ENCODE data around the gene NTMT2. TPM values are rescaled to one million over a fixed set of nuclear protein-coding genes. Genes with fewer than 3 reads are reported as not detected.

NTMT2 gene
- polyA plus RNA-seq, 1 donor from 2014 or later, result 0.27 TPM

DNA sequence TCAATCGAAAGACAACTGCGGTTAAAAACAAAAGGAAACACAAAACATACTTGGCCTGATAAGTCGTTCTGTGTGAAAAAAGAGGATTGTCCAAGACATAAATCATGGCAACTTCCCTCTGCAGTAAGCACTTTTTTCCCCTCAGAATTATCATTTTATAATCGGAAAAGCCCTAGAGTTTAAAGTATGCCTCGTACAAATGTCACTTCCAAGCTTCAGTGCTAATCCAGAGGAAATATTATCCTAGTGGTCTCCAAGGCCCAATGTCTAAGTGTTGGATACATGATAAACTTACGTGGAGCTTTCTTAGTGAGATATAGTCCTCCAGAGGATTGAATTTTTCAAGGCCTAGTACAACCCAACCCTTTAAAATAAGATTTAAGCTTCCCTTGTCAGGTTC lies 11.2 kb upstream of the NTMT2 start:
- no peaks in the 10 kb centered on the region for H3K9me3 ChIP-seq (ENCODE audit: low read length)
- H3K9me2 ChIP-seq (ENCODE audit: insufficient read depth, low read length), result no peaks in the 10 kb centered on the region
- no peak overlapping the region for H3K4me3 ChIP-seq (ENCODE audit: low read length)
- no peak overlapping the region for H2AFZ ChIP-seq (ENCODE audit: low read depth, low read length)
- H4K20me1 ChIP-seq (ENCODE audit: insufficient read depth), result no peaks in the 10 kb centered on the region
- H3K9ac ChIP-seq (ENCODE audit: low read length), result no peak overlapping the region
- H3K79me2 ChIP-seq (replicated peaks; ENCODE audit: insufficient read depth, low read length), result no peaks in the 10 kb centered on the region
- TF ChIP-seq EZH2 (IDR thresholded peaks at IDR 0.05; ENCODE audit: borderline replicate concordance, insufficient read depth, low read length, poor library complexity, severe bottlenecking), result no peak
- TF ChIP-seq MXI1 (conservative IDR thresholded peaks at IDR 0.05; ENCODE audit: poor library complexity, severe bottlenecking), result no peak
- TF ChIP-seq, protein P1, sequence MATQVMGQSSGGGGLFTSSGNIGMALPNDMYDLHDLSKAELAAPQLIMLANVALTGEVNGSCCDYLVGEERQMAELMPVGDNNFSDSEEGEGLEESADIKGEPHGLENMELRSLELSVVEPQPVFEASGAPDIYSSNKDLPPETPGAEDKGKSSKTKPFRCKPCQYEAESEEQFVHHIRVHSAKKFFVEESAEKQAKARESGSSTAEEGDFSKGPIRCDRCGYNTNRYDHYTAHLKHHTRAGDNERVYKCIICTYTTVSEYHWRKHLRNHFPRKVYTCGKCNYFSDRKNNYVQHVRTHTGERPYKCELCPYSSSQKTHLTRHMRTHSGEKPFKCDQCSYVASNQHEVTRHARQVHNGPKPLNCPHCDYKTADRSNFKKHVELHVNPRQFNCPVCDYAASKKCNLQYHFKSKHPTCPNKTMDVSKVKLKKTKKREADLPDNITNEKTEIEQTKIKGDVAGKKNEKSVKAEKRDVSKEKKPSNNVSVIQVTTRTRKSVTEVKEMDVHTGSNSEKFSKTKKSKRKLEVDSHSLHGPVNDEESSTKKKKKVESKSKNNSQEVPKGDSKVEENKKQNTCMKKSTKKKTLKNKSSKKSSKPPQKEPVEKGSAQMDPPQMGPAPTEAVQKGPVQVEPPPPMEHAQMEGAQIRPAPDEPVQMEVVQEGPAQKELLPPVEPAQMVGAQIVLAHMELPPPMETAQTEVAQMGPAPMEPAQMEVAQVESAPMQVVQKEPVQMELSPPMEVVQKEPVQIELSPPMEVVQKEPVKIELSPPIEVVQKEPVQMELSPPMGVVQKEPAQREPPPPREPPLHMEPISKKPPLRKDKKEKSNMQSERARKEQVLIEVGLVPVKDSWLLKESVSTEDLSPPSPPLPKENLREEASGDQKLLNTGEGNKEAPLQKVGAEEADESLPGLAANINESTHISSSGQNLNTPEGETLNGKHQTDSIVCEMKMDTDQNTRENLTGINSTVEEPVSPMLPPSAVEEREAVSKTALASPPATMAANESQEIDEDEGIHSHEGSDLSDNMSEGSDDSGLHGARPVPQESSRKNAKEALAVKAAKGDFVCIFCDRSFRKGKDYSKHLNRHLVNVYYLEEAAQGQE (IDR thresholded peaks at IDR 0.05; ENCODE audit: borderline replicate concordance), result no peak
- TF ChIP-seq POLR2AphosphoS5 (IDR thresholded peaks at IDR 0.05), result no peak
- no peak for TF ChIP-seq SMC3 (conservative IDR thresholded peaks at IDR 0.05; ENCODE audit: poor library complexity)
- TF ChIP-seq RAD21 (conservative IDR thresholded peaks at IDR 0.05), result no peak
- TF ChIP-seq TAF1 (IDR thresholded peaks at IDR 0.05; ENCODE audit: low read depth), result no peak
- TF ChIP-seq EP300 (conservative IDR thresholded peaks at IDR 0.05; ENCODE audit: poor library complexity, severe bottlenecking), result no peak
- TF ChIP-seq, protein P2, sequence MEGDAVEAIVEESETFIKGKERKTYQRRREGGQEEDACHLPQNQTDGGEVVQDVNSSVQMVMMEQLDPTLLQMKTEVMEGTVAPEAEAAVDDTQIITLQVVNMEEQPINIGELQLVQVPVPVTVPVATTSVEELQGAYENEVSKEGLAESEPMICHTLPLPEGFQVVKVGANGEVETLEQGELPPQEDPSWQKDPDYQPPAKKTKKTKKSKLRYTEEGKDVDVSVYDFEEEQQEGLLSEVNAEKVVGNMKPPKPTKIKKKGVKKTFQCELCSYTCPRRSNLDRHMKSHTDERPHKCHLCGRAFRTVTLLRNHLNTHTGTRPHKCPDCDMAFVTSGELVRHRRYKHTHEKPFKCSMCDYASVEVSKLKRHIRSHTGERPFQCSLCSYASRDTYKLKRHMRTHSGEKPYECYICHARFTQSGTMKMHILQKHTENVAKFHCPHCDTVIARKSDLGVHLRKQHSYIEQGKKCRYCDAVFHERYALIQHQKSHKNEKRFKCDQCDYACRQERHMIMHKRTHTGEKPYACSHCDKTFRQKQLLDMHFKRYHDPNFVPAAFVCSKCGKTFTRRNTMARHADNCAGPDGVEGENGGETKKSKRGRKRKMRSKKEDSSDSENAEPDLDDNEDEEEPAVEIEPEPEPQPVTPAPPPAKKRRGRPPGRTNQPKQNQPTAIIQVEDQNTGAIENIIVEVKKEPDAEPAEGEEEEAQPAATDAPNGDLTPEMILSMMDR (IDR thresholded peaks at IDR 0.05; ENCODE audit: poor library complexity, severe bottlenecking), result no peak
- H3K4me2 ChIP-seq (ENCODE audit: low read length), result no peak overlapping the region
- H3K27me3 ChIP-seq (ENCODE audit: insufficient read depth, low read depth, low read length), result no peaks in the 10 kb centered on the region
- no peaks in the 10 kb centered on the region for H3K36me3 ChIP-seq (ENCODE audit: insufficient read depth, low read length)
- no peak overlapping the region for H3K27ac ChIP-seq (ENCODE audit: low read length)
- H3F3A ChIP-seq (ENCODE audit: insufficient read depth, low read length, poor library complexity, severe bottlenecking), result no peaks in the 10 kb centered on the region

DNA sequence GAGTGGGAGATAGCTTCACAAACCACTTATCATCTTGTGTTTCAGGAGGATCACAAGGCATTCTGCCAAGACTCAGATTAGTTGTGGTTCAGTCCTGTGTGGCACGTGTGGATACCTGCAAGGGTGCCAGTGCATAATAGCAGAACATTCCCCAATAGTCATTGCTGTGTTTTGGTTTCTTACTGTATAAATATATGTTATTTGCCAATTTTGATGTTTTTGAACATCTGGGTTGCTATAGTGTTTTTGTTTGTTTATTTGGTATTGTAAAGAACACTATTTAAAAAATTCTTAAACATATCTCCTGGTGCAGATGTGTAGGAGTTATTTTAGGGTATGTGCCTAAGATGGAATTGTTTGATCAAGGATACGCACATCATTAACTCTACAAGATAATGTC lies 5.4 kb upstream of the NTMT2 start:
- Histone ChIP-seq H4K20me1 (ENCODE audit: insufficient read depth) (no peaks in the 10 kb centered on the region), H3K4me3 (ENCODE audit: low read length) (no peak overlapping the region), H3K9me2 (ENCODE audit: insufficient read depth, low read length) (no peaks in the 10 kb centered on the region), H2AFZ (ENCODE audit: low read depth, low read length) (no peak overlapping the region), H3K36me3 (ENCODE audit: insufficient read depth, low read length) (no peaks in the 10 kb centered on the region), H3K9ac (ENCODE audit: low read length) (no peak overlapping the region), H3K27me3 (ENCODE audit: insufficient read depth, low read depth, low read length) (no peaks in the 10 kb centered on the region), H3K79me2 (replicated peaks; ENCODE audit: insufficient read depth, low read length) (no peaks in the 10 kb centered on the region), H3K9me3 (ENCODE audit: low read length) (no peaks in the 10 kb centered on the region), H3K27ac (ENCODE audit: low read length) (no peak overlapping the region), H3F3A (ENCODE audit: insufficient read depth, low read length, poor library complexity, severe bottlenecking) (peaks cover 9% of the 10 kb centered on the region), H3K4me2 (ENCODE audit: low read length) (no peak overlapping the region)
- no peak for TF ChIP-seq POLR2AphosphoS5 (IDR thresholded peaks at IDR 0.05)
- no peak for TF ChIP-seq EZH2 (IDR thresholded peaks at IDR 0.05; ENCODE audit: borderline replicate concordance, insufficient read depth, low read length, poor library complexity, severe bottlenecking)
- no peak for TF ChIP-seq MXI1 (conservative IDR thresholded peaks at IDR 0.05; ENCODE audit: poor library complexity, severe bottlenecking)
- no peak for TF ChIP-seq RAD21 (conservative IDR thresholded peaks at IDR 0.05)
- TF ChIP-seq TAF1 (IDR thresholded peaks at IDR 0.05; ENCODE audit: low read depth), result no peak
- TF ChIP-seq SMC3 (conservative IDR thresholded peaks at IDR 0.05; ENCODE audit: poor library complexity), result no peak
- TF ChIP-seq, protein P2 (IDR thresholded peaks at IDR 0.05; ENCODE audit: poor library complexity, severe bottlenecking), result no peak
- TF ChIP-seq EP300 (conservative IDR thresholded peaks at IDR 0.05; ENCODE audit: poor library complexity, severe bottlenecking), result no peak
- TF ChIP-seq, protein P1 (IDR thresholded peaks at IDR 0.05; ENCODE audit: borderline replicate concordance), result no peak
